ENCODE results near the gene TSHZ1. TPM values are rescaled to one million over a fixed set of nuclear protein-coding genes. Genes with fewer than 3 reads are reported as not detected.
A peak's percentile ranks its signal among the peaks of the same experiment; 100 is the strongest.

TSHZ1 gene
- 10 to 100 TPM; 13.9 to 17.4 TPM for total RNA-seq

GRCh38 chr18:75210274-75211001 is at the start of gene TSHZ1:
Gene TSHZ1, plus strand, starts transcription at chr18:75210797. Its CDS starts 1,080 bp downstream, at chr18:75211877.
- no peaks in the 10 kb centered on the region for H3K9me3 ChIP-seq
- peak within 1 kb of the TSS; percentile 98 for H3K4me3 ChIP-seq
- peaks cover 28 to 53% of the 10 kb centered on the region in 2 donors for H3K4me1 ChIP-seq (ENCODE audit: control insufficient read depth in 1 of 2, low read depth in 2 of 2)
- no peaks in the 10 kb centered on the region for H3K36me3 ChIP-seq
- H3K27ac ChIP-seq: peak within 1 kb of the TSS; percentile 92 to 96
- TF ChIP-seq CTCF (IDR thresholded peaks at IDR 0.05): no peak
- ATAC-seq (ENCODE audit: insufficient number of reproducible peaks, low FRiP score, low read depth) (no peak), DNase-seq (ENCODE audit: low spot score) (no peak)
- H3K27me3 ChIP-seq (replicated peaks; ENCODE audit: insufficient read depth): no peaks in the 10 kb centered on the region

GRCh38 chr18:75161256-75162028 is 49.2 kb upstream of the TSHZ1 start:
- Histone ChIP-seq H3K36me3 (no peaks in the 10 kb centered on the region), H3K4me3 (peak overlapping the region; percentile 33), H3K27ac (no peak overlapping the region), H3K9me3 (no peaks in the 10 kb centered on the region), H3K27me3 (replicated peaks; ENCODE audit: insufficient read depth) (no peaks in the 10 kb centered on the region), H3K4me1 (ENCODE audit: control insufficient read depth in 1 of 2, low read depth in 2 of 2) (no peaks in the 10 kb centered on the region)
- no peak for ATAC-seq (ENCODE audit: insufficient number of reproducible peaks, low FRiP score, low read depth)
- TF ChIP-seq CTCF (IDR thresholded peaks at IDR 0.05): no peak
- DNase-seq (ENCODE audit: low spot score): no peak

GRCh38 chr18:75162467-75162866 is 48.1 kb upstream of the TSHZ1 start:
- H3K4me1 ChIP-seq (ENCODE audit: control insufficient read depth in 1 of 2, low read depth in 2 of 2): no peaks in the 10 kb centered on the region
- TF ChIP-seq CTCF (IDR thresholded peaks at IDR 0.05): no peak
- no peaks in the 10 kb centered on the region for H3K27me3 ChIP-seq (replicated peaks; ENCODE audit: insufficient read depth)
- no peak for DNase-seq (ENCODE audit: low spot score)
- H3K36me3 ChIP-seq: no peaks in the 10 kb centered on the region
- no peak overlapping the region for H3K27ac ChIP-seq
- no peak overlapping the region for H3K4me3 ChIP-seq
- no peak for ATAC-seq (ENCODE audit: insufficient number of reproducible peaks, low FRiP score, low read depth)
- H3K9me3 ChIP-seq: no peaks in the 10 kb centered on the region

- no peak overlapping the region for H3K27ac ChIP-seq
- no peak for DNase-seq (ENCODE audit: low spot score)
Measured at GRCh38 chr18:75162978-75163377, 47.6 kb upstream of the TSHZ1 start.

More at GRCh38 chr18:75162978-75163377, 47.6 kb upstream of the TSHZ1 start:
- no peak for TF ChIP-seq CTCF (IDR thresholded peaks at IDR 0.05)
- H3K4me1 ChIP-seq (ENCODE audit: control insufficient read depth in 1 of 2, low read depth in 2 of 2): no peaks in the 10 kb centered on the region
- ATAC-seq (ENCODE audit: insufficient number of reproducible peaks, low FRiP score, low read depth): no peak
- no peaks in the 10 kb centered on the region for H3K36me3 ChIP-seq
- H3K4me3 ChIP-seq: no peak overlapping the region
- no peaks in the 10 kb centered on the region for H3K27me3 ChIP-seq (replicated peaks; ENCODE audit: insufficient read depth)
- H3K9me3 ChIP-seq: no peaks in the 10 kb centered on the region
